H1 (cell line): Measurements from ENCODE around the gene NSA2. TPM values are rescaled to one million over a fixed set of nuclear protein-coding genes. Genes with fewer than 3 reads are reported as not detected.

Experiments
- CTCF ChIA-PET: fragments of 300-600 bp; sonication (Branson Sonifier 250); formaldehyde crosslinking; loops from one replicate; lab custom pipeline; 2021; ENCODE audit not compliant: partially characterized antibody; lab: Charles Lee
- POLR2A ChIA-PET: fragments of 300-600 bp; sonication (Branson Sonifier 250); formaldehyde crosslinking; loops from one replicate; lab custom pipeline; 2021; ENCODE audit warnings: inconsistent platforms; ENCODE audit not compliant: partially characterized antibody; lab: Charles Lee
- DNase-seq, 2 experiments: peaks; one replicate each; pipeline versions ENCODE4 v3.0.0 to v3.0.0-alpha.2; 2010 to 2022; ENCODE audit warnings: low spot score in 2 of 2, low read depth in 1 of 2, mixed read lengths in 1 of 2
- FAIRE-seq: peaks from 2 replicates; lab custom pipeline; 2011; peaks lifted over from hg19 to GRCh38; lab: Jason Lieb, UNC
- H2AFZ ChIP-seq: 2 replicates; pipeline ENCODE4 v1.8.1; 2012; ENCODE audit warnings: low read length, inconsistent platforms
- H2AK5ac ChIP-seq: 2 replicates; pipeline ENCODE4 v1.6.1; 2013; ENCODE audit warnings: low read depth, low read length
- H2BK120ac ChIP-seq: replicated peaks from 2 replicates; pipeline ENCODE3; 2013; ENCODE audit warnings: low read depth, low read length, inconsistent platforms
- H2BK12ac ChIP-seq: 2 replicates; pipeline ENCODE4 v1.6.1; 2013; ENCODE audit warnings: low read depth, low read length
- H2BK15ac ChIP-seq: 2 replicates; pipeline ENCODE4 v1.6.1; 2013; ENCODE audit warnings: low read length
- H2BK20ac ChIP-seq: 2 replicates; pipeline ENCODE4 v1.6.1; 2013; ENCODE audit warnings: low read length
- H2BK5ac ChIP-seq: 2 replicates; pipeline ENCODE4 v1.6.1; 2013; ENCODE audit warnings: low read depth, low read length
- H3K14ac ChIP-seq: 2 replicates; pipeline ENCODE4 v1.6.1; 2013; ENCODE audit warnings: inconsistent platforms; ENCODE audit not compliant: insufficient read length
- H3K18ac ChIP-seq: 2 replicates; pipeline ENCODE4 v1.6.1; 2013; ENCODE audit warnings: low read length; ENCODE audit errors: extremely low read depth
- H3K23ac ChIP-seq: 2 replicates; pipeline ENCODE4 v1.6.1; 2013; ENCODE audit warnings: inconsistent platforms; ENCODE audit not compliant: insufficient read length
- H3K23me2 ChIP-seq: 2 replicates; pipeline ENCODE4 v1.6.1; 2013; ENCODE audit warnings: low read depth, low read length
- H3K27ac ChIP-seq: 2 replicates; pipeline ENCODE4 v1.6.1; 2011; ENCODE audit warnings: low read depth, low read length, inconsistent platforms
- H3K27me3 ChIP-seq, 4 experiments: replicated peaks in 1 of 4; 1 replicate in 1 of 4; 2 replicates in 3 of 4; pipeline versions ENCODE4 v1.6.1 to v1.8.1; 2011 to 2013; ENCODE audit warnings: low read length in 3 of 4, mild to moderate bottlenecking in 3 of 4, inconsistent platforms in 2 of 4, mixed read lengths in 2 of 4, moderate library complexity in 1 of 4; ENCODE audit not compliant: control insufficient read depth in 3 of 4, insufficient read depth in 3 of 4; ENCODE audit errors: extremely low read depth in 1 of 4
- H3K36me3 ChIP-seq, 4 experiments: 2 replicates each; pipeline versions ENCODE4 v1.6.1 to v1.8.1; 2011 to 2013; ENCODE audit warnings: mild to moderate bottlenecking in 4 of 4, low read length in 3 of 4, moderate library complexity in 2 of 4, control low read depth in 1 of 4, inconsistent platforms in 1 of 4; ENCODE audit not compliant: insufficient read depth in 4 of 4, control insufficient read depth in 2 of 4
- H3K4ac ChIP-seq: replicated peaks from 2 replicates; pipeline ENCODE3; 2013; ENCODE audit warnings: low read length, low read depth, mixed read lengths, inconsistent platforms; ENCODE audit not compliant: insufficient read length
- H3K4me1 ChIP-seq, 4 experiments: replicated peaks in 1 of 4; 1 replicate in 1 of 4; 2 replicates in 3 of 4; pipeline versions ENCODE4 v1.6.1 to v1.8.1; 2011 to 2013; ENCODE audit warnings: low read length in 3 of 4, inconsistent platforms in 2 of 4, mixed read lengths in 1 of 4; ENCODE audit not compliant: insufficient read depth in 4 of 4, control insufficient read depth in 3 of 4
- H3K4me2 ChIP-seq, 2 experiments: 2 replicates each; pipeline versions ENCODE4 v1.6.1 to v1.8.1; 2011 to 2013; ENCODE audit warnings: low read depth in 2 of 2, low read length in 2 of 2, control low read depth in 1 of 2, inconsistent platforms in 1 of 2, mild to moderate bottlenecking in 1 of 2; ENCODE audit not compliant: insufficient read depth in 1 of 2
- H3K4me3 ChIP-seq, 4 experiments: fragments of 200-600, 300-600 bp in 1 of 4; sonication (generic), shearing (Covaris generic), sonication (Bioruptor Twin) in 1 of 4; 2 replicates each; pipeline versions ENCODE4 v1.5.1 to v1.8.1; 2011 to 2016; ENCODE audit warnings: low read length in 4 of 4, low read depth in 3 of 4, control low read depth in 2 of 4, inconsistent platforms in 2 of 4, mild to moderate bottlenecking in 2 of 4, mixed read lengths in 1 of 4, moderate library complexity in 1 of 4; ENCODE audit not compliant: insufficient read depth in 2 of 4; ENCODE audit errors: extremely low read depth in 1 of 4
- H3K56ac ChIP-seq: replicated peaks from 2 replicates; pipeline ENCODE3; 2013; ENCODE audit warnings: low read depth, mild to moderate bottlenecking, mixed read lengths, low read length, inconsistent platforms; ENCODE audit not compliant: insufficient read length
- H3K79me1 ChIP-seq: 2 replicates; pipeline ENCODE4 v1.6.1; 2013; ENCODE audit warnings: low read depth, low read length, control low read depth
- H3K79me2 ChIP-seq, 2 experiments: 2 replicates each; pipeline versions ENCODE4 v1.6.1 to v1.8.1; 2012 to 2013; ENCODE audit warnings: low read length in 2 of 2, mild to moderate bottlenecking in 2 of 2, inconsistent platforms in 1 of 2; ENCODE audit not compliant: insufficient read depth in 2 of 2, control insufficient read depth in 1 of 2
- H3K9ac ChIP-seq, 4 experiments: replicated peaks in 1 of 4; 1 replicate in 1 of 4; 2 replicates in 3 of 4; pipeline versions ENCODE4 v1.6.1 to v1.8.1; 2011 to 2013; ENCODE audit warnings: low read depth in 3 of 4, low read length in 3 of 4, control low read depth in 2 of 4, mild to moderate bottlenecking in 2 of 4, moderate library complexity in 2 of 4, inconsistent platforms in 1 of 4; ENCODE audit errors: extremely low read depth in 1 of 4
- H3K9me3 ChIP-seq, 2 experiments: 2 replicates each; pipeline versions ENCODE4 v1.6.1 to v1.8.1; 2012 to 2013; ENCODE audit warnings: mild to moderate bottlenecking in 2 of 2, moderate library complexity in 2 of 2, control low read depth in 1 of 2, inconsistent platforms in 1 of 2, low read depth in 1 of 2, low read length in 1 of 2, mixed read lengths in 1 of 2; ENCODE audit not compliant: insufficient read depth in 2 of 2
- H4K20me1 ChIP-seq, 2 experiments: replicated peaks in 1 of 2; 2 replicates each; pipeline versions ENCODE3 to v1.8.1; 2011 to 2013; ENCODE audit warnings: inconsistent platforms in 2 of 2, low read length in 2 of 2, mild to moderate bottlenecking in 1 of 2; ENCODE audit not compliant: insufficient read depth in 2 of 2, control insufficient read depth in 1 of 2
- H4K5ac ChIP-seq: 2 replicates; pipeline ENCODE4 v1.6.1; 2013; ENCODE audit warnings: low read length, low read depth, mixed read lengths, inconsistent platforms; ENCODE audit not compliant: insufficient read length
- H4K8ac ChIP-seq: 2 replicates; pipeline ENCODE4 v1.8.0; 2013; ENCODE audit warnings: mild to moderate bottlenecking, moderate library complexity, low read length, inconsistent platforms; ENCODE audit not compliant: insufficient read depth; ENCODE audit errors: extremely low read depth
- H4K91ac ChIP-seq: replicated peaks from 2 replicates; pipeline ENCODE3; 2013; ENCODE audit warnings: low read length, mixed read lengths, inconsistent platforms; ENCODE audit not compliant: insufficient read length
- HDAC2 ChIP-seq, 2 experiments: fragments of 300-600 bp in 1 of 2; sonication (generic) in 1 of 2; IDR thresholded peaks; 2 replicates each; pipeline ENCODE4 v1.6.1; 2011 to 2012; ENCODE audit warnings: low read depth in 2 of 2, low read length in 2 of 2, mild to moderate bottlenecking in 2 of 2, moderate library complexity in 2 of 2, borderline replicate concordance in 1 of 2, inconsistent platforms in 1 of 2
- KDM1A ChIP-seq: fragments of 200-600, 300-600 bp; sonication (generic); IDR thresholded peaks from 2 replicates; pipeline ENCODE4 v1.7.1; 2016; ENCODE audit warnings: mild to moderate bottlenecking, low read length, borderline replicate concordance
- TCF12 ChIP-seq: IDR thresholded peaks from 2 replicates; pipeline ENCODE4 v1.6.1; 2011; ENCODE audit warnings: low read depth, mild to moderate bottlenecking, low read length
- WGBS, 2 experiments: shearing (Covaris generic) in 1 of 2; methylation state at CpG; one replicate each; pipeline versions ENCODE4 v1.1.6 to v1.1.7; 2013 to 2015; ENCODE audit warnings: low lambda C conversion rate in 2 of 2, mixed read lengths in 2 of 2, inconsistent platforms in 1 of 2, low coverage in 1 of 2, missing lambda C conversion rate in 1 of 2; ENCODE audit not compliant: insufficient replicate concordance in 2 of 2, insufficient coverage in 1 of 2, insufficient read length in 1 of 2; ENCODE audit errors: extremely low coverage in 1 of 2, missing lambda C conversion rate in 1 of 2; 5-methylcytosine and 5-hydroxymethylcytosine counted together
- polyA plus RNA-seq, 7 experiments: library from polyadenylated mRNA; depleted of rRNA in 3 of 7; stranded (reverse) in 5 of 7; unstranded in 2 of 7; fragments of >200 nt in 5 of 7; fragments of 200-250 nt in 2 of 7; gene quantifications; 1 replicate in 5 of 7; 2 replicates in 1 of 7; 4 replicates in 1 of 7; pipeline versions ENCODE4 v1.2.1 to v1.2.3, GENCODE V29; 2011 to 2013; ENCODE audit warnings: missing spikeins in 2 of 7, mixed read lengths in 2 of 7
- total RNA-seq: library from RNA; stranded (reverse); fragmentation: NEBNext Ultra II Directional; extraction: Animal tissue kit (Norgen Biotek cat#: 25700); gene quantifications from 2 replicates; pipeline ENCODE4 v1.2.1, GENCODE V29; 2021

The NSA2 gene
- total and polyA plus RNA-seq, 2 of the 8 experiments (the other 6 are each of a cell fraction or from before 2014, with no cell fraction given) = 17.0 to 68.7 TPM

- Histone ChIP-seq H4K5ac (no peak overlapping the region), H4K20me1 (no peaks in the 10 kb centered on the region), H3K27ac (no peak overlapping the region), H3K4me1 (peaks cover 0 to 8% (median 3%) of the 10 kb centered on the region in 4 experiments; a peak in 4 of 7 replicates), H2BK12ac (no peak overlapping the region), H3K27me3 (no peaks in the 10 kb centered on the region), H3K79me2 (peaks cover 0 to 83% of the 10 kb centered on the region in 2 experiments; a peak in 2 of 4 replicates), H3K14ac (no peak overlapping the region), H4K8ac (no peak overlapping the region), H2BK20ac (no peak overlapping the region), H2BK5ac (no peak overlapping the region), H3K79me1 (no peaks in the 10 kb centered on the region), H2AK5ac (no peak overlapping the region), H3K9me3 (no peaks in the 10 kb centered on the region), H4K91ac (no peak overlapping the region), H3K9ac (no peak overlapping the region), H3K4me2 (no peak overlapping the region), H2BK15ac (no peak overlapping the region)
- FAIRE-seq = no peak
- 82% methylated on average over 2 of the region's 4 CpGs; no CpG with 5 or more reads in 1 of the 2 experiments for WGBS, 2 experiments
- CTCF ChIA-PET = no interaction called here
- POLR2A ChIA-PET = interaction anchor here (0.7 kb wide), 1 partner anchor 45 kb away, joined by 4 read pairs; no protein-coding TSS in a partner anchor
- no peak for DNase-seq
- no peak for TF ChIP-seq TCF12
- no peak for TF ChIP-seq KDM1A
- no peak for TF ChIP-seq HDAC2 (IDR thresholded peaks at IDR 0.05; ENCODE audit: borderline replicate concordance in 1 of 2, low read depth in 2 of 2, low read length in 2 of 2)
- TF ChIP-seq, all 59 proteins: peak for 0
- no peak overlapping the region for H3K4me3 ChIP-seq
- H2AFZ ChIP-seq = no peak overlapping the region
- H3K23me2 ChIP-seq = no peaks in the 10 kb centered on the region
- H3K56ac ChIP-seq = no peak overlapping the region
- peaks cover 0 to 21% (median 7%) of the 10 kb centered on the region in 4 experiments; a peak in 3 of 8 replicates for H3K36me3 ChIP-seq
- H3K18ac ChIP-seq = no peak overlapping the region
- no peak overlapping the region for H3K4ac ChIP-seq
- no peak overlapping the region for H2BK120ac ChIP-seq
- H3K23ac ChIP-seq = no peak overlapping the region
Observed at GRCh38 chr5:74810915-74811314, 43.9 kb downstream of the NSA2 start.
